SU-DHL-6 (cell line): ENCODE results near the gene SLC5A10.

Experiments
- EZH2phosphoT487 ChIP-seq: fragments of 200-600 bp; sonication (generic), shearing (Covaris generic); conservative IDR thresholded peaks from 2 replicates; pipeline ENCODE4 v1.6.1; 2018; ENCODE audit warnings: mild to moderate bottlenecking, antibody characterized with exemption, low read length, moderate library complexity, mixed read lengths
- TF ChIP-seq, protein P1 (sequence below): fragments of 200-600 bp; sonication (generic); IDR thresholded peaks from one replicate; pipeline ENCODE4 v1.5.1; 2017; ENCODE audit warnings: antibody characterized with exemption, mild to moderate bottlenecking, low read length, moderate library complexity; ENCODE audit not compliant: insufficient read depth, poor library complexity, severe bottlenecking

DNA sequence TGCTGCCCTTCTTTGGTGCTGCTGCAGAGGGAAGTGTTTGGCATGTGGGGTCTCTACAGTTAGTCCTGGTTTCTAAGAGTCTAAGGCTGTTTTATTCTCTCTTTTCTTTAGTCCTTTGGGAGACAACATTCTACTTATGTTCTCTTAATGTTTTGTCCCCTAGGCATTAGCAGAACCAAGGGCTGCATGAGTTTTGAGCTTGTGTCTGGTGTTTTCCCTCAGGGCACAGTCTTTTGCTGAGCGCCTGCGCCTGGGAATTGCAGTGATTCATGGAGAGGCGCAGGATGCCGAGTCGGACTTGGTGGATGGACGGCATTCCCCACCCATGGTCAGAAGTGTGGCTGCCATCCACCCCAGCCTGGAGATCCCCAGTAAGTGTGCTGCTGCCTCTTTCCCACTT lies 41.1 kb upstream of the SLC5A10 start:
- TF ChIP-seq, protein P1, sequence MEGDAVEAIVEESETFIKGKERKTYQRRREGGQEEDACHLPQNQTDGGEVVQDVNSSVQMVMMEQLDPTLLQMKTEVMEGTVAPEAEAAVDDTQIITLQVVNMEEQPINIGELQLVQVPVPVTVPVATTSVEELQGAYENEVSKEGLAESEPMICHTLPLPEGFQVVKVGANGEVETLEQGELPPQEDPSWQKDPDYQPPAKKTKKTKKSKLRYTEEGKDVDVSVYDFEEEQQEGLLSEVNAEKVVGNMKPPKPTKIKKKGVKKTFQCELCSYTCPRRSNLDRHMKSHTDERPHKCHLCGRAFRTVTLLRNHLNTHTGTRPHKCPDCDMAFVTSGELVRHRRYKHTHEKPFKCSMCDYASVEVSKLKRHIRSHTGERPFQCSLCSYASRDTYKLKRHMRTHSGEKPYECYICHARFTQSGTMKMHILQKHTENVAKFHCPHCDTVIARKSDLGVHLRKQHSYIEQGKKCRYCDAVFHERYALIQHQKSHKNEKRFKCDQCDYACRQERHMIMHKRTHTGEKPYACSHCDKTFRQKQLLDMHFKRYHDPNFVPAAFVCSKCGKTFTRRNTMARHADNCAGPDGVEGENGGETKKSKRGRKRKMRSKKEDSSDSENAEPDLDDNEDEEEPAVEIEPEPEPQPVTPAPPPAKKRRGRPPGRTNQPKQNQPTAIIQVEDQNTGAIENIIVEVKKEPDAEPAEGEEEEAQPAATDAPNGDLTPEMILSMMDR, result no peak
- TF ChIP-seq EZH2phosphoT487, result no peak
